Measurements from ENCODE around the gene ZC3H12C. TPM values are rescaled to one million over a fixed set of nuclear protein-coding genes. Genes with fewer than 3 reads are reported as not detected.
A peak's percentile ranks its signal among the peaks of the same experiment; 100 is the strongest.
"Not testable (repeated sequence)": the region's sequence is repeated elsewhere in the genome, so short reads cannot be mapped to it uniquely, and the experiment has no call there.

ZC3H12C gene
- total RNA-seq, 1 donor from 2014 or later, result 10.2 TPM

DNA sequence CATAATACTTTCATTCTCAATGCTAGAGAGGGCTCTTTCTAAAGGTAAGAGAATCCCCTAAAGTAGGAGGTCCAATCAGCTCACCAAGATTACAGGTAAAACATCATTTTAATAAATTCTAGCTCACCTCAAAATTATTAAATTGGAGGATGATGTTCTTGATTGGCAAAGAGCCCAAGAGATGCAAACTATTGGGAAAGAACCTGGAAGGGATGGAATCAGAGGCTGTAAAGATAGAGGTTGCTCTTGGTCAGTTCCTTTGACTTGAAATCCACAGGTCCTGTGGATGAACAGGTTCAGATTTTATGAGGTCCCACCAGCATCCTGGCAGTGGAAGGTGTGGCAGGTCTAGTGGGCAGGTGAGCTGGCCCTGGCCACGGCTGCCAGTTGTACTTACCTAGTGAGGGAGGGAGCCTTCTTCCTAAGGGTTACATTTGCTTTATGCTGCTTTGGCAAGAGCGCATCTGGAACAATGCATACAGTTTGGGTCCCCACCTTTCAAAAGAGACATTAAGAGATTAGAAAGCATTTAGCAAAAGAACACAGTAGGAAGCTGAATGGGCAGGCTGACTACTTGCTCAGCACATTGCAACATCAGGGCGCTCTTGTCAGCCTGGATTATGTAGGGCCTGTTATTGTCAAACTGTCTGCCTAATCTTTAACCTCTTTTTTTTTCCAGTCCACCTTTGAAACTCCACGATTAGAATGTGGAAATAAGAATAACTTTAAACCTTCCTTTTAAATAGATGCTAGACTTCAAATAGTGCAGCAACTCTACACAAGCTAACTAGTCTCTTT lies 106.2 kb downstream of the ZC3H12C start:
- no peaks in the 10 kb centered on the region for H3K36me3 ChIP-seq (ENCODE audit: control insufficient read depth, insufficient read depth, low read length)
- no peak overlapping the region for H3K4me3 ChIP-seq (ENCODE audit: low read depth, low read length)
- no peak for DNase-seq (ENCODE audit: low read depth)
- no peak for TF ChIP-seq CTCF (IDR thresholded peaks at IDR 0.05; ENCODE audit: insufficient read depth, low read length, poor library complexity, severe bottlenecking)
- H3K27me3 ChIP-seq (ENCODE audit: control insufficient read depth, insufficient read depth, low read length), result no peaks in the 10 kb centered on the region

- no peak for DNase-seq (ENCODE audit: low read depth)
- no peaks in the 10 kb centered on the region for H3K36me3 ChIP-seq (ENCODE audit: control insufficient read depth, insufficient read depth, low read length)
- H3K27me3 ChIP-seq (ENCODE audit: control insufficient read depth, insufficient read depth, low read length), result no peaks in the 10 kb centered on the region
- H3K4me3 ChIP-seq (ENCODE audit: low read depth, low read length), result no peak overlapping the region
- no peak for TF ChIP-seq CTCF (IDR thresholded peaks at IDR 0.05; ENCODE audit: insufficient read depth, low read length, poor library complexity, severe bottlenecking)
Measured at GRCh38 chr11:110200241-110200640, 107.0 kb downstream of the ZC3H12C start.

DNA sequence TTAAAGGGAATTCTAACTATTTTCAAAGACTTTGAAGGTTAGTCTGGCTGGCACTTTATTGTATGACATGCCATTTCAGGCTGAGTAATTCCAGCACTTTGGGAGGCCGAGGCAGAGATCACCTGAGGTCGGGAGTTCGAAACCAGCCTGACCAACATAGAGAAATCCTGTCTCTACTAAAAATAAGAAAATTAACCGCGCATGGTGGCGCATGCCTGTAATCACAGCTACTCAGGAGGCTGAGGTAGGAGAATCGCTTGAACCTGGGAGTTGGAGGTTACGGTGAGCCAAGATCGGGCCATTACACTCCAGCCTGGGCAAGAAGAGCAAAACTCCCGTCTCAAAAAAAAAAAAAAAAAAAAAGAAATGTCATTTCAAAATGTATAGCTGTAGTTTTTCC lies 107.6 kb downstream of the ZC3H12C start:
- Histone ChIP-seq H3K27me3 (ENCODE audit: control insufficient read depth, insufficient read depth, low read length) (no peaks in the 10 kb centered on the region), H3K36me3 (ENCODE audit: control insufficient read depth, insufficient read depth, low read length) (no peaks in the 10 kb centered on the region), H3K4me3 (ENCODE audit: low read depth, low read length) (no peak overlapping the region)
- no peak for TF ChIP-seq CTCF (IDR thresholded peaks at IDR 0.05; ENCODE audit: insufficient read depth, low read length, poor library complexity, severe bottlenecking)
- no peak for DNase-seq (ENCODE audit: low read depth)

GRCh38 chr11:110207123-110207522 lies 113.9 kb downstream of the ZC3H12C start:
- no peak for TF ChIP-seq CTCF (IDR thresholded peaks at IDR 0.05; ENCODE audit: insufficient read depth, low read length, poor library complexity, severe bottlenecking)
- Histone ChIP-seq H3K4me3 (ENCODE audit: low read depth, low read length) (no peak overlapping the region), H3K36me3 (ENCODE audit: control insufficient read depth, insufficient read depth, low read length) (no peaks in the 10 kb centered on the region), H3K27me3 (ENCODE audit: control insufficient read depth, insufficient read depth, low read length) (no peaks in the 10 kb centered on the region)
- DNase-seq (ENCODE audit: low read depth), result no peak

GRCh38 chr11:110208678-110209312 lies 115.6 kb downstream of the ZC3H12C start:
- not testable (repeated sequence) for H3K27me3 ChIP-seq (ENCODE audit: control insufficient read depth, insufficient read depth, low read length); DNase-seq (ENCODE audit: low read depth)
- peak overlapping the region; percentile 31 for H3K4me3 ChIP-seq (ENCODE audit: low read depth, low read length)

GRCh38 chr11:110209313-110209694 lies 116.1 kb downstream of the ZC3H12C start:
- not testable (repeated sequence) for H3K36me3 ChIP-seq (ENCODE audit: control insufficient read depth, insufficient read depth, low read length); H3K27me3 ChIP-seq (ENCODE audit: control insufficient read depth, insufficient read depth, low read length); DNase-seq (ENCODE audit: low read depth)
- H3K4me3 ChIP-seq (ENCODE audit: low read depth, low read length), result peak overlapping the region; percentile 31

More at GRCh38 chr11:110208678-110209312, 115.6 kb downstream of the ZC3H12C start:
- H3K36me3 ChIP-seq (ENCODE audit: control insufficient read depth, insufficient read depth, low read length), result not testable (repeated sequence)

Measured in kidney epithelial cell (primary cell).